Measurements from ENCODE around the gene RAB41. TPM values are rescaled to one million over a fixed set of nuclear protein-coding genes. Genes with fewer than 3 reads are reported as not detected.

RAB41 gene
- total RNA-seq (ENCODE audit: low replicate concordance), result not detected in 2 replicates

DNA sequence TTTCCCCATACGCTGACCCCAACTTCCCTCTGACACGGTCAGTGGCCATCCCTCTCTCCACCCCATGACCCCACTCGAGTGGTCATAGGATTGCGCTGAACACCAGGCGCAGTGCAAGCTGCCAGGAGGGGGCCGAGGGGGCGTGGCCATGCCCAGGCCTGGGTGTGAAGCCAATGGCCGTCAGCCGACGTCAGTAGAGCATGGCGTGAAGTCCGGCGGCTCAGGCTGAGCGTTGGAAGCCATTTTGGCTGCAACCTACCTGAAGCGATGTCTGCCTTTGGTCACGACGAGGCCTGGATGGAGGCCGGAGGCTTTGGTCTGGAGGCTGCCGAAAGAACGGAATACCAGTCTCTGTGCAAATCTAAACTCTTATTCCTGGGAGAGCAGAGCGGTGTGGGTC lies at the start of gene RAB41:
TSS of gene RAB41 (plus strand) at position 222 of the 400 bp plus-strand sequence. CDS start at position 268, 46 bp downstream.

GRCh38 chrX:70234355-70234754 lies 47.6 kb upstream of the RAB41 start, which contains the start of gene AWAT1:
AWAT1 (plus strand) TSS chrX:70234655; CDS start chrX:70234696, 41 bp downstream.

GRCh38 chrX:70260104-70260503 lies 21.9 kb upstream of the RAB41 start, which contains the start of gene P2RY4:
P2RY4 (minus strand) TSS chrX:70260204; CDS start chrX:70259624, 580 bp downstream.

DNA sequence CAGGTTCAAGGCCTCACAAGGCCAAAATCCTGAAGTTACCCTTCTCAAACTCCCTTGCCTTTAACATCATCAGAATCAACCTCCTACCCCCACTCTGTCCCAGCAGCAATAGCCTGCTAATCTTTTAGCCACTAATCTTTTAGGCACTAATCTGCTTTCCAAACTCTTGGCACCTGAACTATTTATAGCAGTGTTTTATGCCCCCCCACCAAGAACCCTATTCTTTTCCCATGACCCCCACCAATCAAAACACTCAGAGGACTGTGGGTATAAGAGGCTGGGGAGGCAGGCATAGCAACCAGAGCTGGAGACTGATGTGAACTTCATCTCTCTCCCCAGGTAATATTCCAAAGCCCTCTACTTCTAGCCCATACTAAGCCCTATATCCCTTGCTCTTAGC lies 13.9 kb upstream of the RAB41 start, which contains the start of gene ARR3:
TSS of gene ARR3 (plus strand) at position 301 of the 400 bp plus-strand sequence. CDS start 1,052 bp downstream, outside the sequence.

GRCh38 chrX:70289793-70290770 lies 8.1 kb downstream of the RAB41 start, which contains the start of the genes KIF4A and PDZD11:
KIF4A (plus strand) TSS chrX:70290104; CDS start chrX:70290459, 355 bp downstream.
PDZD11 (minus strand) TSS chrX:70289927; CDS start chrX:70289341, 586 bp downstream.

Other genes starting within 250 kb of the RAB41 start
- gene AWAT2, start 232.2 kb upstream of the RAB41 start, total RNA-seq (ENCODE audit: low replicate concordance), result 0.08 TPM in 1 of 2 replicates, not detected in the other
- gene OTUD6A, start 219.7 kb upstream of the RAB41 start, total RNA-seq (ENCODE audit: low replicate concordance), result not detected in 2 replicates
- 77.4 and 103 TPM in 2 replicates for gene IGBP1, start 148.7 kb upstream of the RAB41 start, total RNA-seq (ENCODE audit: low replicate concordance)
- not detected in 2 replicates for gene DGAT2L6, start 104.7 kb upstream of the RAB41 start, total RNA-seq (ENCODE audit: low replicate concordance)
- not detected in 2 replicates for gene AWAT1, start 47.5 kb upstream of the RAB41 start, total RNA-seq (ENCODE audit: low replicate concordance)
- under 0.01 TPM in 1 of 2 replicates, not detected in the other for gene P2RY4, start 22.0 kb upstream of the RAB41 start, total RNA-seq (ENCODE audit: low replicate concordance)
- not detected in 2 replicates for gene ARR3, start 13.8 kb upstream of the RAB41 start, total RNA-seq (ENCODE audit: low replicate concordance)
- 32.6 and 51.2 TPM in 2 replicates for gene PDZD11, start 7.8 kb downstream of the RAB41 start, total RNA-seq (ENCODE audit: low replicate concordance)
- 0.59 and 5.2 TPM in 2 replicates for gene KIF4A, start 7.9 kb downstream of the RAB41 start, total RNA-seq (ENCODE audit: low replicate concordance)
- gene GDPD2, start 141.1 kb downstream of the RAB41 start, total RNA-seq (ENCODE audit: low replicate concordance), result not detected in 2 replicates
- 15.8 and 17.4 TPM in 2 replicates for gene DLG3, start 162.7 kb downstream of the RAB41 start, total RNA-seq (ENCODE audit: low replicate concordance)